22Rv1 (cell line): ENCODE measurements around the gene GSTP1.

ENCODE experiments used
- ZFX ChIP-seq: fragments of 450-650 bp; IDR thresholded peaks from 2 replicates; pipeline ENCODE4 v1.6.1; 2017; ENCODE audit warnings: antibody characterized with exemption, borderline replicate concordance
- TF ChIP-seq, protein P1 (sequence below): fragments of 450-650 bp; IDR thresholded peaks from 2 replicates; pipeline ENCODE4 v1.5.1; 2017; ENCODE audit warnings: mild to moderate bottlenecking

DNA sequence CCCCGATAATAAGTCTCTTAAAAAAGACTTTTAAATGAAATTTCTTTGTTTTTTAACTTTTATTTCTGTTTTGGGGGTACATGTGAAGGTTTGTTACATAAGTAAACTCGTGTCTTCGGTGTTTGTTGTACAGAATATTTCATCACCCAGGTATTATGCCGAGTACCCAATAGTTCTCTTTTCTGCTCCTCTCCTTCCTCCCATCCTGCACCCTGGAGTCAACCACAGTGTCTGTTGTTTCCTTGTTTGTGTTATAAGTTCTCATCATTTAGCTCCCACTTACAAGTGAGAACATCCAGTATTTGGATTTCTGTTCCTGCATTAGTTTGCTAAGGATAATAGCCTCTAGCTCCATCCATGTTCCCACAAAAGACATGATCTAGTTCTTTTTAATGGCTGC is 1.6 kb upstream of the GSTP1 start:
- TF ChIP-seq, protein P1, sequence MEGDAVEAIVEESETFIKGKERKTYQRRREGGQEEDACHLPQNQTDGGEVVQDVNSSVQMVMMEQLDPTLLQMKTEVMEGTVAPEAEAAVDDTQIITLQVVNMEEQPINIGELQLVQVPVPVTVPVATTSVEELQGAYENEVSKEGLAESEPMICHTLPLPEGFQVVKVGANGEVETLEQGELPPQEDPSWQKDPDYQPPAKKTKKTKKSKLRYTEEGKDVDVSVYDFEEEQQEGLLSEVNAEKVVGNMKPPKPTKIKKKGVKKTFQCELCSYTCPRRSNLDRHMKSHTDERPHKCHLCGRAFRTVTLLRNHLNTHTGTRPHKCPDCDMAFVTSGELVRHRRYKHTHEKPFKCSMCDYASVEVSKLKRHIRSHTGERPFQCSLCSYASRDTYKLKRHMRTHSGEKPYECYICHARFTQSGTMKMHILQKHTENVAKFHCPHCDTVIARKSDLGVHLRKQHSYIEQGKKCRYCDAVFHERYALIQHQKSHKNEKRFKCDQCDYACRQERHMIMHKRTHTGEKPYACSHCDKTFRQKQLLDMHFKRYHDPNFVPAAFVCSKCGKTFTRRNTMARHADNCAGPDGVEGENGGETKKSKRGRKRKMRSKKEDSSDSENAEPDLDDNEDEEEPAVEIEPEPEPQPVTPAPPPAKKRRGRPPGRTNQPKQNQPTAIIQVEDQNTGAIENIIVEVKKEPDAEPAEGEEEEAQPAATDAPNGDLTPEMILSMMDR: no peak
- no peak for TF ChIP-seq ZFX
